Endothelial cell of hepatic sinusoid (primary cell): ENCODE results near the gene SELL.
"Not testable (repeated sequence)": the region's sequence is repeated elsewhere in the genome, so short reads cannot be mapped to it uniquely, and the experiment has no call there.

Experiments used
- in situ Hi-C: cut with HindIII; loops from 2 replicates; pipeline ENCODE4 v1.10.0; 2017; ENCODE audit warnings: low sequenced_read_pairs

SELL gene

DNA sequence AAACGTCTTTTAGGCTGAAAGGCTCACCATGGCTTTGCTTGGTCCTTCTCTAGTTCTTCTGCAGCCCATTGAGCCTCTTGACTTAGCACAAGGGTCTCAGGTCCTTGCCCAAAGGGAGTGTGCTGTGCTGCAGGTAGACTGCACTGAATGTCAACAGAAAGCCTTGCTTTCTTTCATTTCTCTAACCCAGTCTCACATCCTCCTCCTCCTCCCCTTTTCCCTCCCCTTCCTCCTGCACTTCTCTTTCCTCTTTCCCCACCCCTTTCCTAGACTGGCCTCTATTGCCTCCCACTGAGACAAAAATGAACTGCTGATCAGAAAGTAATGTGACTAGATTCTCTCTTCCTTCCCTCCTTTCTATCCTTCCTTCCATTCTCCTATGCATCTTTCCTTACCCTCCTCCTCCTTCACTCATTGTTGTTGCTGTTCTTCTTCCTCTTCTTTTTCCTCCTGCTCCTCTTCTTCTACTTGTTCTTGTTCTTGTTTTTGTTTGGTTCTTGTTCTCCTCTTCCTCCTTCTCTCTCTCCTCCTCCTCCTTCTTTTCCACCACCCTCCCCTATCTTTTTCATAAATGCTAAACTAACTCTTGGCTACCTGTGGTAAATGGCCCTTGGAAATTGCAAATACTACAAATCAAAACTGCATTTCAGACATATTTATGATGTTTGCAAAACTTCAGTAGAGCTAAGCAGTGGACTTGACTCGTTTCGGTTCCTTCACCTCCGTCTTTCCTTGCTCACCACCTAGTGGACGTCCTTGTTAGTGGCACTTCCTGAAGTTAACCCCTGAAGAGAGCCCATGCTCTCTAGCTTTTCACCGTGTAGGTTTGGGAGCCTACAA, at the start of gene SELL:
TSS of gene SELL (minus strand) at position 152 of the 840 bp plus-strand sequence. CDS start at position 30, 122 bp downstream.
- in situ Hi-C loops, result no loop called here

GRCh38 chr1:169759038-169759437, 47.6 kb upstream of the SELL start:
- in situ Hi-C loops, result no loop called here

- in situ Hi-C loops, result no loop called here
Observed at GRCh38 chr1:169753549-169753948, 42.1 kb upstream of the SELL start.

GRCh38 chr1:169750041-169750440, 38.6 kb upstream of the SELL start:
- in situ Hi-C loops, result no loop called here

- in situ Hi-C loops, result no loop called here
Observed at GRCh38 chr1:169746550-169746949, 35.1 kb upstream of the SELL start.

- in situ Hi-C loops, result no loop called here
Observed at GRCh38 chr1:169745015-169745861, 33.8 kb upstream of the SELL start.

DNA sequence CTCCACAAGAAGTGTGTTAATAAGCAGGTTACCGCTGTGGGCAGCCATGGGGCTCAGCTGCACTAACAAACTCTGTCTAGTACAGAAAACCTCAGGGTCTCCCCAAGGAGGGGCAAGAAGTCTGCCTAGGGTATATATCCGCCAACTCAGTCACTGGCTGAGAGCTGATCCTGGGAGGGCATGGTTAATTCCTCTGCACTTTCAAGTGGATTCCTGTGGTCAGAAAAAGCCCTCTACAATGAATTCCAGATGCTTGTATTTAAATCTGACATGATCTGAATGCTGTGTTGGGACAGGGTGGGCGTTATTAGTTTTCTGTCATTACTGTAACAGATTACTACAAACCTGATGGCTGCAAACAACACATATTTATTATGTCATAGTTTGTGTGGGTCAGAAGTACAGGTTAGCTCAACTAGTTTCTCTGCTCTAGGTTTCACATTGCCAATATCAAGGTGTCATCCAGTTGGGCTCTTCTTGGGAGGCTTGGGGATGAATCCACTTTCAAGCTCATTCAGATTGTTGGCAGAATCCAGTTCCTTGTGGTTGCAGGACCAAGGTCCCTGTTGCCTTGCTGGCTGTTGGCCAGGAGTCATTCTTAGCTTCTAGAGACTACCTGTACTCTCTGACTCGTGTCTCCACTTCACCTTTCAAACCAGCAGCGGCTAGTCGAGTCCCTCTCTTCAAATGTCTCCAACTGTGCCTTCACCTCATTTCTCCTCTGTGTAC, 30.4 kb upstream of the SELL start:
- in situ Hi-C loops, result no loop called here

GRCh38 chr1:169739980-169740379, 28.6 kb upstream of the SELL start:
- in situ Hi-C loops, result no loop called here

GRCh38 chr1:169733924-169734323, 22.5 kb upstream of the SELL start, which contains the start of gene SELE:
Gene SELE (minus strand): TSS chr1:169734079. CDS start chr1:169733612, 467 bp downstream.
- in situ Hi-C loops, result no loop called here

DNA sequence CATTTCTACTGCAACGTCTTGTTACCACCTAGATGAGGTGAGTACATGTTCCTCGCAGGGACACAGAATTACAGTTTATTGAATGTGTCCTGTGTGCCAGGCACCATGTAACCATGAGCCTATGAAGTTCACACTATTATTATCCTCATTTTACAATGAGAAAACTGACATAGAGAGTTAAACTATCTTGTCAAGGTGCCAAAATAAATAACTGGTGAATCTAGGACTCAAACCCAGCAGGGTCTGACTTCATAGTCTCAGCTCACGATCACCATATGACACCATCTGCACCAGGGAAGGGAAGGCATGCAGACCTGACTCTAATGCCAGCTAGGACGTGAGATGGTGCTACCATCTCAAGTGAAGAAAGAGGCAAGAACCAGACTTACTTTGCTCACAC, 20.0 kb upstream of the SELL start:
- in situ Hi-C loops, result no loop called here

DNA sequence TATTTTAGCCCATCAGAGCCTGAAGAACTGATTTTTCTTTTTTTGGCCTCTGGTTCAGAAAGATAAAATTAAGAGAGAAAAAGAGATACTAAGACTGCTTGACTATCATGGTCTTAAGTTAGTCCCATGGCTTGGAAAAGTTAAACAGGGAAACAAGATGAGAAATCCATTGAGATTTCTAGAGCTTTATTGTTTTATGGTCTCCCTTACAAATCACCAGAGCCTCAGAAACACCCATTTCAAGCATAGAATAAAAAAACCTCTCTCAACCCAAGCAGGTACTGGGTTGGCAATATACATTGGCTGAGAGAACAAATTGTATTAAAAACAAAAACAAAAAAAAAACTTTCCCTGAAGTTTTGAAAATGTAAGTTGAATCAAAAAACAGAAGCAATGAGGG, 18.6 kb upstream of the SELL start:
- in situ Hi-C loops, result no loop called here

GRCh38 chr1:169727307-169727706, 15.9 kb upstream of the SELL start:
- in situ Hi-C loops, result no loop called here

- in situ Hi-C loops, result no loop called here
Observed at GRCh38 chr1:169726851-169727250, 15.4 kb upstream of the SELL start.

DNA sequence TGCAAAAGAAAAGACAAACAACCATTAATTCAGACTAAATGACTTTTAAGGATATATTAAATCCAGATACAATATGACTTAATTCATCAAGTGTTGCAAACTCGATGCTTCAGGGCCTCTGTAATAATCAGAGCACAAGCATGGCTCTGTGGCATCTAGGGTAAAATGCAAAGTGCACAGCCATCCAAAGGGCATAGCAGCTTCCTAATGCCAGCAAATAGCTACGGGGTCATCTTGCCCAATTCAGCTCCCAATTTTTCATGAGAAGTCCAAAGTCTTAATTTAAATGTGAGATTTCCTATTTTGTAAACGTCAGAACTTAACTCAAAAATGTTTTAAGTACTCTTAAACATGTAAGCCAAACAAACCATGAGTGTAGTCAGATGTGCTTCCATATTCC, 14.5 kb upstream of the SELL start:
- in situ Hi-C loops, result no loop called here

DNA sequence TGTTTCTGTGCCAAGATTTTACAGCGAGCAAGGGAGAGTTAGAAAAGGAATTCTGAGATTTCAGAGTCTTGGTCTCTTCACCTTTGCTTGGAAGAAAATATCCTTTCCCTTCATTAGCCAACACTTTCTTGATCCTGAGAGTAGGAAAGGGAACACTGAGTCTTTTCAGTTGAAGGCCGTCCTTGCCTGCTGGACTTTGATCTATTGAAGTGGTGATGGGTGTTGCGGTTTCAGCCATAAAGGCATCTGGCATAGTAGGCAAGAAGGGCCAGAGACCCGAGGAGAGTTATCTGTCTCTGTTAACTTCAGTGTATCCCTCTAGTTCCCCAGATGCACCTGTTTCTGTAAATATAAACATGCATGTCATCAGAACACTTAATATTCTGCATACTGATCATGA, 12.7 kb upstream of the SELL start:
- in situ Hi-C loops, result no loop called here

- in situ Hi-C loops, result no loop called here
Observed at GRCh38 chr1:169723763-169724162, 12.3 kb upstream of the SELL start.

GRCh38 chr1:169722779-169723178, 11.4 kb upstream of the SELL start:
- in situ Hi-C loops, result no loop called here

GRCh38 chr1:169715100-169715499, 3.7 kb upstream of the SELL start:
- in situ Hi-C loops, result not testable (repeated sequence)

DNA sequence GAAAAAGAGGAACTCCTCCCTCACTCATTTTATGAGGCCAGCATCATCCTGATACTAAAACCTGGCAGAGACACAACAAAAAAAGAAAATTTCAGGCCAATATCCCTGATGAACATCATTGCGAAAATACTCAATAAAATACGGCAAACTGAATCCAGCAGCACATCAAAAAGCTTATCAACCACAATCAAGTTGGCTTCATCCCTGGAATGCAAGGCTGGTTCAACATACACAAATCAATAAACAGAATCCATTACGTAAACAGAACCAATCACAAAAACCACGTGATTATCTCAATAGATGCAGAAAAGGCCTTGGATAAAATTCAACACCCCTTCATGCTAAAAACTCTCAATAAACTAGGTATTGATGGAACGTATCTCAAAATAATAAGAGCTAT, 1.7 kb upstream of the SELL start:
- in situ Hi-C loops, result not testable (repeated sequence)

- in situ Hi-C loops, result no loop called here
Observed at GRCh38 chr1:169712309-169712631, 850 bp upstream of the SELL start.

- in situ Hi-C loops, result no loop called here
Observed at GRCh38 chr1:169708647-169709046, 2.8 kb downstream of the SELL start.
